Aorta (tissue), 5 donors: ENCODE data around the gene HCN2. TPM values are rescaled to one million over a fixed set of nuclear protein-coding genes. Genes with fewer than 3 reads are reported as not detected.
"Not testable (repeated sequence)": the region's sequence is repeated elsewhere in the genome, so short reads cannot be mapped to it uniquely, and the experiment has no call there.

Experiments used
- ATAC-seq: fragments of 200-7000 bp; cut with Tn5 transposase; one replicate; pipeline ENCODE4 v1.9.1; 2022; ENCODE audit warnings: moderate library complexity; ENCODE audit not compliant: low FRiP score
- DNase-seq, 2 donors: peaks; one replicate each; pipeline ENCODE4 v3.0.0-alpha.2; 2020
- H3K27ac ChIP-seq, 2 donors: one replicate each; pipeline ENCODE4 v1.5.1; 2013; ENCODE audit warnings: low read length in 2 of 2, mild to moderate bottlenecking in 2 of 2, moderate library complexity in 2 of 2, control low read depth in 1 of 2, inconsistent platforms in 1 of 2, low read depth in 1 of 2
- H3K27me3 ChIP-seq, 2 donors: one replicate each; pipeline ENCODE4 v1.6.1; 2013; ENCODE audit warnings: control low read depth in 1 of 2, low read length in 1 of 2, mild to moderate bottlenecking in 1 of 2, moderate library complexity in 1 of 2; ENCODE audit not compliant: insufficient read depth in 2 of 2, control insufficient read depth in 1 of 2
- H3K36me3 ChIP-seq, 2 donors: one replicate each; pipeline ENCODE4 v1.6.1; 2013; ENCODE audit warnings: control low read depth in 1 of 2, low read length in 1 of 2, mild to moderate bottlenecking in 1 of 2; ENCODE audit not compliant: insufficient read depth in 2 of 2, control insufficient read depth in 1 of 2
- H3K4me1 ChIP-seq, 2 donors: one replicate each; pipeline ENCODE4 v1.6.1; 2013; ENCODE audit warnings: low read length in 2 of 2, control low read depth in 1 of 2, mild to moderate bottlenecking in 1 of 2, moderate library complexity in 1 of 2; ENCODE audit not compliant: insufficient read depth in 2 of 2, control insufficient read depth in 1 of 2
- H3K4me3 ChIP-seq, 2 donors: one replicate each; pipeline ENCODE4 v1.5.1; 2013; ENCODE audit warnings: low read length in 2 of 2, control low read depth in 1 of 2, mild to moderate bottlenecking in 1 of 2
- H3K9me3 ChIP-seq: one replicate; pipeline ENCODE4 v1.6.1; 2013; ENCODE audit warnings: mild to moderate bottlenecking, low read length; ENCODE audit not compliant: control insufficient read depth
- WGBS, 2 donors: extraction: QIAGEN DNeasy Blood & Tissue Kit; methylation state at CpG; one replicate each; pipeline ENCODE4 v1.1.7; 2013; 5-methylcytosine and 5-hydroxymethylcytosine counted together
- intact Hi-C, 2 donors: fragments of 100-400 bp; cut with DNase I; formaldehyde crosslinking; loops; one replicate each; pipeline versions ENCODE4 v1.14.2 to v1.15.0; 2022
- polyA plus RNA-seq, 2 donors: library from polyadenylated mRNA; stranded (reverse); fragments of 200-250 nt; gene quantifications; one replicate each; pipeline ENCODE4 v1.2.3, GENCODE V29; 2013
- total RNA-seq, 2 donors: library from RNA; stranded (reverse); fragmentation: NEBNext Ultra II Directional; extraction: Animal tissue kit (Norgen Biotek cat#: 25700); gene quantifications; one replicate each; pipeline ENCODE4 v1.2.1, GENCODE V29; 2021
- donor health status: healthy with polysubstance abuse.
- donor health status: Bipolar disorder and iron deficiency.
- donor health status: DM: no; HTN: no; CAD: no.
- donor health status: DM: no; HTN: no; CAD: no.
- donor health status: DM: yes; HTN: yes; CAD: no.

HCN2 gene
- total and polyA plus RNA-seq, 4 donors = 0.08 to 0.30 (median 0.16) TPM

DNA sequence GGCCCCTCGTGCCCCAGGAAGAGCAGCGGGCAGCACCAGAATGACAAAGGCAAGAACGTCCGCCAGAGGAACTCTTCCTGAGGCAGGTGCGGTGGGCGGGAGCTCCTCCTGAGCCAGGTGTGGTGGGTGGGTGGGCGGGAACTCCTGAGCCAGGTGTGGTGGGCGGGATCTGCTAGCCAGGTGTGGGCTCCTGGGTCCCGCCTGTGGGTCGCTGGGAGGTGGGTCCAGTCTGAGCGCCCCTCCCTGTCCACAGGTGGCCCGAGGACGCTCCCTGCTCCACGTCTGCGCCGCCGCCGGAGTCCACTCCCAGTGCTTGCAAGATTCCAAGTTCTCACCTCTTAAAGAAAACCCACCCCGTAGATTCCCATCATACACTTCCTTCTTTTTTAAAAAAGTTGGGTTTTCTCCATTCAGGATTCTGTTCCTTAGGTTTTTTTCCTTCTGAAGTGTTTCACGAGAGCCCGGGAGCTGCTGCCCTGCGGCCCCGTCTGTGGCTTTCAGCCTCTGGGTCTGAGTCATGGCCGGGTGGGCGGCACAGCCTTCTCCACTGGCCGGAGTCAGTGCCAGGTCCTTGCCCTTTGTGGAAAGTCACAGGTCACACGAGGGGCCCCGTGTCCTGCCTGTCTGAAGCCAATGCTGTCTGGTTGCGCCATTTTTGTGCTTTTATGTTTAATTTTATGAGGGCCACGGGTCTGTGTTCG, 7.0 kb upstream of the HCN2 start:
- intact Hi-C loops = no loop called here

DNA sequence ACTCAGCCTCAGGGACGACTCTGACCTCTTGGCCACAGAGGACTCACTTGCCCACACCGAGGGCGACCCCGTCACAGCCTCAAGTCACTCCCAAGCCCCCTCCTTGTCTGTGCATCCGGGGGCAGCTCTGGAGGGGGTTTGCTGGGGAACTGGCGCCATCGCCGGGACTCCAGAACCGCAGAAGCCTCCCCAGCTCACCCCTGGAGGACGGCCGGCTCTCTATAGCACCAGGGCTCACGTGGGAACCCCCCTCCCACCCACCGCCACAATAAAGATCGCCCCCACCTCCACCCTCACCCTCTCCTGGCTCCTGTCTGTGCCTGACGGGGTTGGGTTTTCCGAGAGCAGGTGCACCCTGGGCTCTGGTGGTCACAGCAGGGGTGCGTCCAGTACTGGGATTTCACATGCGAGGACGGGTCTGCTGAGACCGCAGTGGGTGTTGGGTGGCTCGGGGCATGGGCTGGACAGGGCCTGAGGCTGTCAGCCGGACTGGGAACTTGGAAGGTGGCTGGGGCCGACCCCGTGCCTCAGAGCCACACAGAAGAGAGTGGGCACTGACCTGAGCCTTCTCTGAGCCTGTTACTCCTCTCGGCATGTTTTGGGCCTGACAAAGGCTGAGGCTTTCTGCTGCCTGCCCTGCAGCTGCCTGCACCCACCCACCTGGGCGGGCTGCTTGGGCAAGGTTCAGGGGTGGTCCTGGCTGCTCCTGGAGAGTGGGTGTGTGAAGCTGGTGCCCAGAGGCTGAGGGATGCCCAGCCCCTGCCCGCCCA, 6.3 kb upstream of the HCN2 start:
- no peaks in the 10 kb centered on the region for H3K27me3 ChIP-seq
- H3K4me3 ChIP-seq = no peak overlapping the region
- intact Hi-C loops = no loop called here
- 88 to 89% methylated on average over 27 of the region's 27 CpGs for WGBS, 2 donors
- no peaks in the 10 kb centered on the region for H3K4me1 ChIP-seq
- DNase-seq (no peak), ATAC-seq (no peak)
- H3K9me3 ChIP-seq = no peaks in the 10 kb centered on the region
- H3K27ac ChIP-seq = no peak overlapping the region
- H3K36me3 ChIP-seq = peaks cover 0 to 3% of the 10 kb centered on the region in 2 donors

More for the DNA sequence above, 7.0 kb upstream of the HCN2 start:
- no peaks in the 10 kb centered on the region for H3K4me1 ChIP-seq
- no peak overlapping the region for H3K4me3 ChIP-seq
- ATAC-seq = no peak
- H3K27me3 ChIP-seq = no peaks in the 10 kb centered on the region
- no peaks in the 10 kb centered on the region for H3K9me3 ChIP-seq
- no peak overlapping the region for H3K27ac ChIP-seq
- peaks cover 0 to 3% of the 10 kb centered on the region in 2 donors for H3K36me3 ChIP-seq
- 90% methylated on average over 26 to 31 of the region's 31 CpGs for WGBS, 2 donors
- peak in 1 of 2 donors; percentile 77 for DNase-seq

DNA sequence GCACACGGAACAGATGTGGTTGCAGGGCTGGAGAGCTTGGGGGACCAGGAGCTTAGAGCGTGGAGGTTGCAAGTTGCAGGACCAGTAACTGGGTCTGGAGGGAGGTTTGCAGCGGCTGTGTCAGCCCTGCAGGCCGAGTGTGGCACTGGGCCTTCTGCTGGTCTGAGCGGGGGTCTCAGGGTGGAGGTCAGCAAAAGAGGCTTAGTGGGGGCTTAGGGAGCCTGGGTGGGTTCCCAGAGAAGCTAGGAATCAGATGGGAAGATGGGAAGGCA, 5.8 kb upstream of the HCN2 start:
- intact Hi-C loops = no loop called here
- DNase-seq (no peak), ATAC-seq (no peak)
- no peaks in the 10 kb centered on the region for H3K4me1 ChIP-seq
- no peak overlapping the region for H3K4me3 ChIP-seq
- no peak overlapping the region for H3K27ac ChIP-seq
- 67 to 70% methylated on average over 5 of the region's 5 CpGs for WGBS, 2 donors
- no peaks in the 10 kb centered on the region for H3K9me3 ChIP-seq
- H3K36me3 ChIP-seq = peaks cover 0 to 3% of the 10 kb centered on the region in 2 donors
- H3K27me3 ChIP-seq = no peaks in the 10 kb centered on the region

DNA sequence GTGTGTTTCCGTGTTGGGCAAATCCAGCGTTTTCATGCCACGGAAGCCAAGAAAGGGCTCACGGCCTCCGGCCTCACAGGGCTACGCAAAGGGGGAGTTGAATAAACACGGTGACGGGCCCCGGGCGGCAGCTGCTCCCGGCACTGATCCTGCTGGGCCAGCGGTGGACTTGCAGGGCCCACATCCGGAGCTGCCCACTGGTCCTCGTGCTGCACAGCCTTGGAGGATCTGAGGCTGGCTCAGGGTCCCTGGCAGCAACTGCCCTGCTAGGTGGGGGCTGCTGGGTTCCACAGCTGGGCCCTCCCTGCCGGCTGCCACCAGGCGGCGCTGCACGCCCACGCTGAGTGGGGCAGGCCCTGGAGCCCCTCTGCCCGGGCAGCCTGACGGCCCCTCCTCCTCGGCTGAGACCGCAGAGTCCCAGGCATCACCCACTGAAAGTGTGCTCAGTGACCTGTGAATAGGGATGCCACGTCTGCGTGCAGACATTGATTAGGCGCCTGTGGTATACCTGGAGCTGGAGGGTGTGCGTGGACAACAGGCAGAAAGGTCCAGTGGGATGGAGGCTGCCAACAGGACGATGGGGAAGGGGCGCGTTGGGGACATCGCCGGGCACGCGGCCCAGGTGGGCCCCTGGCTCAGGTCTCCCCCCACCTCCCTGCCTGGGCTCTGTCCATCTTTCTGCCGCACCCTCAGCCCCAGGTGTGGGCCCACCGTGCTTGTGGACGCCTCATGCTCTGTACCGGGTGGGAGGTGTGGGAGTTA, 5.3 kb upstream of the HCN2 start:
- intact Hi-C loops = no loop called here
- ATAC-seq (peak; percentile 44), DNase-seq (peak in 1 of 2 donors; percentile 83)
- H3K27me3 ChIP-seq = no peaks in the 10 kb centered on the region
- H3K4me3 ChIP-seq = no peak overlapping the region
- no peak overlapping the region for H3K27ac ChIP-seq
- no peaks in the 10 kb centered on the region for H3K9me3 ChIP-seq
- 22 to 24% methylated on average over 36 to 38 of the region's 38 CpGs for WGBS, 2 donors
- no peaks in the 10 kb centered on the region for H3K4me1 ChIP-seq
- H3K36me3 ChIP-seq = peaks cover 0 to 3% of the 10 kb centered on the region in 2 donors

DNA sequence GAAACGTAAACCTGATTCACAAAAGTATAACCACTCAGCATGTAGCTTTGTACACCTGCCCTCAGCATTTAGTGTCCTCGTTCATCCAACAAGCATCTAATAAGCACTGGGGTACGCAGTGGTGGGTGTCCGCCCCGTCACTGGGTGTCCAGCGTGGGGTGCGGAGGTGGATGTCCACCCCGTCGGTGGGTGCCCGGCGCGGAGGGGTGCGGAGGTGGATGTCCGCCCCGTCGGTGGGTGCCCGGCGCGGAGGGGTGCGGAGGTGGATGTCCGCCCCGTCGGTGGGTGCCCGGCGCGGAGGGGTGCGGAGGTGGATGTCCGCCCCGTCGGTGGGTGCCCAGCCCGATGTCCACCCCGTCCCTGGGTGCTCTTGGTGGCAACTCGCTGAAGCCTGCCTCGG, 4.5 kb upstream of the HCN2 start:
- H3K27ac ChIP-seq, ATAC-seq, H3K27me3 ChIP-seq, H3K9me3 ChIP-seq, H3K4me3 ChIP-seq, DNase-seq, intact Hi-C loops, H3K4me1 ChIP-seq, H3K36me3 ChIP-seq: not testable (repeated sequence)
- WGBS, 2 donors = 84 to 87% methylated on average over 24 to 34 of the region's 34 CpGs

DNA sequence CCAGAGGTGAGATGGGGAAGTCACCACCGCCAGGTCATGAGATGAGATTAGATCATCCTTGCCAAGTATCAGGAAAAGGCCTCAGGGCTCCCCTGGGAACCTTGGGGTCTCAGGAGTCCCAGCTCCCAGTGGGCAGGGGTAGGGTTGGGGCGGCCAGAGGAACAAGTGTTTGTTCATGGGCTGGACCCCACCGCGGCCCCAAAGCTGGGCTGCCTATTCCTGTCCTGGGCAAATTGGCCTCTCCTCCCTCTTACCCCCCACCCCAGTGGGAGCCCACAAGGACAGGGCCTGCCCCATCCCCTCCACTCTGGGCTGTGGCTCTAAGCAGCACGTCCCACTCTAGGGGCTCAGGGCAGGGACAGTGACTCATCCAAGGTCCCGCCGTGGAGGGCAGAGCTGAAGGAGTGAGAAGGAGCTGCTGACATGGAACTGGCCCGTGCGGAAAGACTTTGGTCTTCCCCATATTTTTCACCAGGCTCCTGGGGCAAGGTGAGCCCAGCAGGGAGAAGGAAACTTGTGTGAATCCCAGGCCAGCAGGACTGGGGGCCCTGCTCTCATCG, 4.0 kb upstream of the HCN2 start:
- WGBS, 2 donors = 63 to 64% methylated on average over 10 of the region's 10 CpGs
- H3K27me3 ChIP-seq = no peaks in the 10 kb centered on the region
- intact Hi-C loops = no loop called here
- H3K4me3 ChIP-seq = no peak overlapping the region
- DNase-seq = no peak
- no peak for ATAC-seq
- peaks cover 0 to 3% of the 10 kb centered on the region in 2 donors for H3K36me3 ChIP-seq
- H3K27ac ChIP-seq = no peak overlapping the region
- H3K9me3 ChIP-seq = no peaks in the 10 kb centered on the region
- no peaks in the 10 kb centered on the region for H3K4me1 ChIP-seq

DNA sequence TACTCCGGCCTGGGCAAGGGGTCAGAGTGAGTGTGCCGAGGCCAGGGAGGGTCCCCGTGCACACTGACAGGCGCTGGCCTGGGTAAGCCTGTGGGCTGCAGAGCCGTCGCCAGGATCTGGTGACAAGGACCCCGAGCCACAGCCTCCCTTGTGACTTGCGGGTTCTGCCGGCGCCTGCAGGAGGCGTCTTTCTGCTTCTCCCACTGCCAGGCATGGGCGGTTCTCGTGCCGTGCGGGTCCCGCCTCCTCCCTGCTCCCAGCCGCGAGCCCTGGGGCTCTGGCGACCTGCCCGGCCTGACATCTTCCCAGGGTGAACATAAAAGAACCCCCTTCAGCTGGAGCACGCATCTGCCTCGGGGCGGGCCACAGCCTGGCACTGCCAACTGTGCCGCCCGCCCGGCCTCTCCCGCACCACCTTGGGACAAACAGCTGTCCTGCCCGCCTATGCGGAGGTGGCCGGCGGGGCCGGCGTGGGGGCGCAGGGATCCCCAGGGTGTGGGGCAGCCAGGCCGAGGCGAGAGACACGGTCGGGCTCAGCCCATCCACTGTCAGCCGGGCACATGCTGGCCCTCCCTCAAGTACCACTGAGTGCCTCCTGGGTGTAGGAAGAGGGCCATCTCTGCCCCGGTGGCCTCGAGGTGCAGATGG, 1.5 kb upstream of the HCN2 start:
- WGBS, 2 donors = 5 to 8% methylated on average over 34 to 41 of the region's 41 CpGs
- no peak for DNase-seq
- Histone ChIP-seq H3K36me3 (no peaks in the 10 kb centered on the region), H3K9me3 (no peaks in the 10 kb centered on the region), H3K4me1 (no peaks in the 10 kb centered on the region), H3K4me3 (no peak overlapping the region), H3K27me3 (no peaks in the 10 kb centered on the region), H3K27ac (no peak overlapping the region)
- intact Hi-C loops = no loop called here
- ATAC-seq = peak; percentile 2
